Inferior parietal cortex (tissue), 1 donor: ENCODE measurements around the gene C11orf16.
"Not testable (repeated sequence)": the region's sequence is repeated elsewhere in the genome, so short reads cannot be mapped to it uniquely, and the experiment has no call there.

ENCODE experiments used
- DNase-seq: peaks from one replicate; pipeline ENCODE4 v3.0.0-alpha.2; 2016; ENCODE audit errors: extremely low spot score

Gene C11orf16

GRCh38 chr11:8937159-8937558, 4.4 kb upstream of the C11orf16 start:
- DNase-seq: no peak

- not testable (repeated sequence) for DNase-seq
Measured at GRCh38 chr11:8935789-8936188, 3.0 kb upstream of the C11orf16 start.

- no peak for DNase-seq
Measured at GRCh38 chr11:8934742-8935488, 2.2 kb upstream of the C11orf16 start.

GRCh38 chr11:8933931-8934330, 1.2 kb upstream of the C11orf16 start:
- DNase-seq: no peak

GRCh38 chr11:8930456-8931175, 2.1 kb downstream of the C11orf16 start:
- no peak for DNase-seq

- DNase-seq: no peak
Measured at GRCh38 chr11:8928981-8929615, 3.6 kb downstream of the C11orf16 start.

- no peak for DNase-seq
Measured at GRCh38 chr11:8928205-8928604, 4.5 kb downstream of the C11orf16 start.

GRCh38 chr11:8927233-8927632, 5.5 kb downstream of the C11orf16 start:
- no peak for DNase-seq

GRCh38 chr11:8926236-8926635, 6.5 kb downstream of the C11orf16 start:
- DNase-seq: no peak

- DNase-seq: no peak
Measured at GRCh38 chr11:8925711-8926110, 7.0 kb downstream of the C11orf16 start.

- DNase-seq: no peak
Measured at GRCh38 chr11:8922691-8923090, 10.1 kb downstream of the C11orf16 start.

GRCh38 chr11:8917157-8917825, 15.5 kb downstream of the C11orf16 start:
- DNase-seq: no peak

- DNase-seq: no peak
Measured at GRCh38 chr11:8914661-8915018, 18.1 kb downstream of the C11orf16 start.

- DNase-seq: peak; percentile 59
Measured at GRCh38 chr11:8913961-8914660, 18.6 kb downstream of the C11orf16 start.

- DNase-seq: peak; percentile 96
Measured at GRCh38 chr11:8911029-8911823, 21.5 kb downstream of the C11orf16 start, which contains the start of gene AKIP1. AKIP1 (plus strand) TSS chr11:8911189; CDS start chr11:8911450, 261 bp downstream.

- DNase-seq: no peak
Measured at GRCh38 chr11:8910649-8911026, 22.1 kb downstream of the C11orf16 start.

- DNase-seq: no peak
Measured at GRCh38 chr11:8908099-8908498, 24.6 kb downstream of the C11orf16 start.

GRCh38 chr11:8907116-8907515, 25.6 kb downstream of the C11orf16 start:
- DNase-seq: no peak

GRCh38 chr11:8905528-8906165, 27.1 kb downstream of the C11orf16 start:
- DNase-seq: no peak

- no peak for DNase-seq
Measured at GRCh38 chr11:8899119-8899753, 33.5 kb downstream of the C11orf16 start.
